Skin epidermis (tissue), 12 donors: Measurements from ENCODE around the gene KIF20B.
"Not testable (repeated sequence)": the region's sequence is repeated elsewhere in the genome, so short reads cannot be mapped to it uniquely, and the experiment has no call there.

Experiments
- H3K27ac ChIP-seq, 21 experiments: fragments of 200-600 bp; sonication (generic) in 11 of 21; one replicate each; pipeline ENCODE4 v1.5.0; 2020; ENCODE audit warnings: mild to moderate bottlenecking in 3 of 21, inconsistent platforms in 2 of 21, moderate library complexity in 2 of 21
- H3K4me3 ChIP-seq, 7 experiments: fragments of 200-600 bp; sonication (generic) in 2 of 7; one replicate each; pipeline ENCODE4 v1.5.0; 2020; ENCODE audit warnings: inconsistent platforms in 2 of 7, mild to moderate bottlenecking in 2 of 7, moderate library complexity in 1 of 7

The KIF20B gene

GRCh38 chr10:89771684-89772083 lies 70.3 kb downstream of the KIF20B start:
- no peak overlapping the region for H3K27ac ChIP-seq
- no peak overlapping the region for H3K4me3 ChIP-seq

GRCh38 chr10:89773081-89773480 lies 71.7 kb downstream of the KIF20B start:
- Histone ChIP-seq H3K27ac (no peak overlapping the region), H3K4me3 (no peak overlapping the region)

- Histone ChIP-seq H3K27ac (no peak overlapping the region), H3K4me3 (no peak overlapping the region)
Measured at GRCh38 chr10:89776665-89777064, 75.3 kb downstream of the KIF20B start.

GRCh38 chr10:89782470-89782869 lies 81.1 kb downstream of the KIF20B start:
- Histone ChIP-seq H3K4me3 (no peak overlapping the region), H3K27ac (no peak overlapping the region)

- Histone ChIP-seq H3K27ac (no peak overlapping the region), H3K4me3 (no peak overlapping the region)
Measured at GRCh38 chr10:89783406-89783805, 82.0 kb downstream of the KIF20B start.

GRCh38 chr10:89785095-89785494 lies 83.7 kb downstream of the KIF20B start:
- no peak overlapping the region for H3K4me3 ChIP-seq
- H3K27ac ChIP-seq: no peak overlapping the region

GRCh38 chr10:89789188-89789877 lies 87.9 kb downstream of the KIF20B start:
- no peak overlapping the region for H3K27ac ChIP-seq

GRCh38 chr10:89792187-89792586 lies 90.8 kb downstream of the KIF20B start:
- no peak overlapping the region for H3K4me3 ChIP-seq
- no peak overlapping the region for H3K27ac ChIP-seq

More at GRCh38 chr10:89789188-89789877, 87.9 kb downstream of the KIF20B start:
- H3K4me3 ChIP-seq: no peak overlapping the region

GRCh38 chr10:89793649-89794254 lies 92.4 kb downstream of the KIF20B start:
- H3K27ac ChIP-seq: no peak overlapping the region
- H3K4me3 ChIP-seq: no peak overlapping the region

GRCh38 chr10:89795840-89796239 lies 94.5 kb downstream of the KIF20B start:
- Histone ChIP-seq H3K27ac (no peak overlapping the region), H3K4me3 (no peak overlapping the region)

GRCh38 chr10:89798092-89798491 lies 96.7 kb downstream of the KIF20B start:
- Histone ChIP-seq H3K4me3 (no peak overlapping the region), H3K27ac (no peak overlapping the region)

- H3K4me3 ChIP-seq: no peak overlapping the region
- no peak overlapping the region for H3K27ac ChIP-seq
Measured at GRCh38 chr10:89799573-89799972, 98.2 kb downstream of the KIF20B start.

GRCh38 chr10:89805599-89806013 lies 104.2 kb downstream of the KIF20B start:
- Histone ChIP-seq H3K27ac (no peak overlapping the region), H3K4me3 (no peak overlapping the region)

- H3K4me3 ChIP-seq: no peak overlapping the region
- H3K27ac ChIP-seq: no peak overlapping the region
Measured at GRCh38 chr10:89808842-89809241, 107.5 kb downstream of the KIF20B start.

GRCh38 chr10:89809766-89810165 lies 108.4 kb downstream of the KIF20B start:
- no peak overlapping the region for H3K27ac ChIP-seq
- H3K4me3 ChIP-seq: no peak overlapping the region

- Histone ChIP-seq H3K27ac (no peak overlapping the region), H3K4me3 (no peak overlapping the region)
Measured at GRCh38 chr10:89810908-89811525, 109.6 kb downstream of the KIF20B start.

- no peak overlapping the region for H3K4me3 ChIP-seq
- H3K27ac ChIP-seq: no peak overlapping the region
Measured at GRCh38 chr10:89813546-89813945, 112.2 kb downstream of the KIF20B start.

- Histone ChIP-seq H3K27ac (no peak overlapping the region), H3K4me3 (no peak overlapping the region)
Measured at GRCh38 chr10:89814278-89814677, 112.9 kb downstream of the KIF20B start.

- Histone ChIP-seq H3K27ac (no peak overlapping the region), H3K4me3 (no peak overlapping the region)
Measured at GRCh38 chr10:89815049-89815853, 113.9 kb downstream of the KIF20B start.

GRCh38 chr10:89819008-89819407 lies 117.6 kb downstream of the KIF20B start:
- not testable (repeated sequence) for H3K27ac ChIP-seq, H3K4me3 ChIP-seq
